ENCODE data around the gene ATAT1.
A peak's percentile ranks its signal among the peaks of the same experiment; 100 is the strongest.

The ATAT1 gene

DNA sequence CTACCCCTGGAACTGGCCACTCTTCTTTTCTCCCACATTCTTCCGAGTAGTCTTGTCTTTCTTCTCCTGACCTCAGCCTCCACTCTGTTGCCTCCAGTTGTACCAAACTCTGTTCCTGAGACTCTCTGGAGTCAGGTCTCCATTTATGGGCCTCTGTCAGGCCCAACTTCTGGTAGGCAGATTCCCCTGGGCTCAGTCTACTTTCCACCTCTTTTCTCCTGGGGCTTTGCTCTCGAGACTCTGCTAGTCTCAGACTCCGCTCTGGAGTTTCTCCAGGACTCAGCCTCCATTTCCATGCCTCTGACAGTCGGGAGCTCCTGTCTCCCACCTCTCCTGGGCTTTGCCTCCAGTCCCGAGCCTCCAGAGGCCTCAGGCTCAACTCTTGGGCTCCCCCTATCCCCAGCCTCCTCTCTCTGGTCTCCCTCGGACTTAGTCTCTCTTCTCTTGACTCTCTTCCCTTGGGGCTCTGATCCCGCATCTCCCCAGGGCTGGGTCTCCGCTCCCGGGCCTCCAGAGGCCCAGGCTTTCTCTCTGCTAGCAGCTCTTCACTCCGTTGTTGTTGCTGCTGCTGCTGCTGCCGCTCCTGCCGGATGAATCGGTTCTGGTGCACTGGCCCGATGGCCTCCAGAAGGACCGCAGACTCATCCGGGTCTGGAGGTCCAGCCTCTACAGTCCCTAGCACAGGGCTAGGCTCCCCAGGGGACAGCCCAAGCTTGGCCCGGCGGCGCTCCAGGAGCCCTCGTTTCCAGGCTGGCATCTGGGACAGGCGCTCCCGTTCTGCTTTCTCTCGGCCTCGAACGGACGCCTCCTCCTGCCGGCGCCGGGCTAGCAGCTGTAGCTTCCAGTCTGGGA lies 58.7 kb downstream of the ATAT1 start:
- DNase-seq: no peak

DNA sequence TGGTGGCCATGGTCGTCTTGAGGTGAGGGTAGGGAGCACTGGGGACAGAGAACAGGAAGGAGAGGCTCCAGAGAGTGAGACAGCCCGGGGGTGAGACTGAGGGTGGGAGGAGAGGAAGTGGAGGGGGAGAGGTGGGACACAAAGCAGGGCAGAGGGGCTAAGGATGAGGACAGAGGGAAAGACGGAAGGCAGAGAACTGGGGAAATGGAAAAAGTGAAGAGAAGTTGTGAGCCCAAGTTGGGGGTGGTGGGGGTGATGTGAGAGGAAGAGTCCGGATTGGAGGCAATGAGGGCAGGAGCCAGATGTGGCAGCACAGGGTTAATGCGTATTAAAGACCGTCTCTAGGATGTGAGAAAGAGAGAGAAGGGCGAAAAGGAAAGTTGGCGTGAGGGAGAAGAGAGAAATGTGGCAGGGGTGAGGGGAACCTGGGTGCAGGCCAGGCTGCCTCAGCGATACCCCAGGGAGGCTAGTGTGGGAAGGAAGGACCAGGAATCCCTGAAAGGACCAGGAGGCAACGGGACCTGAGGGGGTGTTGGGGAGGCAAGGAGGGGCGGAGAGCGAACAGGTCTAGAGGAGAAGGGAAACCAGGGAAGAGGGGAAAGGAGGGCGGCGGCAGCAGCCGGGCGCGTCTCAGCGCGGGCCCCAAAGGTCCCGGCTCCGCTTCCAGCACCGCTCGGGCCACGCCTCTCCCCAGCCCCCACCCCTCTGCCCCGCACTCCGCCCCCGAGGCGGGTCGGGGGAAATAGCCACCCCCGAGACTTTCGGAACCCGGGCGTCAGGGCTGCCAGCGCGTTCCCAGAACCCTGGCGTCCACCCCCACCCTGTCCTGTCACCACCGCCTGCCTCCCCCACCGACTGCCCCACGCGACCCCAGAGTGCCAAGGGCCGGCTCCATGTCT lies 59.6 kb downstream of the ATAT1 start, which contains the start of gene PPP1R18:
PPP1R18 (minus strand) TSS at position 637 of the 899 bp plus-strand sequence; CDS start at position 10, 627 bp downstream.
- peak; percentile 41 for DNase-seq

DNA sequence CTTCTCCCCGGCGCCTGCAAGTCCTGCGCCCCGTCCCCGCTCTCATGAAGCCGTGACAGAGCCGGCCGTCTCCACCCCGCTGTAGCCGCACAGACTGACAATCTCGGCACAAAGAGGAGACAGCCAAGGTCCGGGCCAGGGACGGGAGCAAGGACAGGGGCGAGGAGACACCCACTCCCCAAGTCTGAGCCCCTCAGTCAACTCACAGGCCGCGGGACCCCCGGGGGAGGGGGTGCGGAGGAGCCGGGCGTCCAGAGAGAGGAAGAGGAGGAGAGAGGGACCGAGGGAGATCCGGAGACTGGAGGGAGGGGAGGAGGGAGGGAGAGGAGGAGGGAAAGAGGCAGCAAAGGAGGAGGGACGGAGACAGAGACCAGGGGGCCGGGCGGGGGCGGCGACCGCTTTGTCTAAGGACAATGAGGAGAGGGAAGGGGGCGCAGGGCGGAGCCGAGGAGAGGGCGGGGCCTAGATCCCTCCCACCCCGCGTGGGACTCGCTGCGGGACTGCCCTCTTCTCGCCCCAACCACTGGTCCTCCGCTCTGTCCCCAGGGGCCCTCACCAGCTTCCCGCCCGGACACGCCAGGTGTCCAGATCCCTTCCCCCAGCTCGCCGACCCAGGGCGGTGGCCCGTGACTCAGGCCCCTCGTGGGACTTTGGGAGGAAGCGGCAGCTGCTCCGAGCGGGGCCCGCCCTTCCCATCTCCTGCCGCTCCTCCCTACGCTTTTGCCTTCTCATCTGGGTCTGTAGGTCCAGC lies 60.4 kb downstream of the ATAT1 start:
- DNase-seq: peak; percentile 83

DNA sequence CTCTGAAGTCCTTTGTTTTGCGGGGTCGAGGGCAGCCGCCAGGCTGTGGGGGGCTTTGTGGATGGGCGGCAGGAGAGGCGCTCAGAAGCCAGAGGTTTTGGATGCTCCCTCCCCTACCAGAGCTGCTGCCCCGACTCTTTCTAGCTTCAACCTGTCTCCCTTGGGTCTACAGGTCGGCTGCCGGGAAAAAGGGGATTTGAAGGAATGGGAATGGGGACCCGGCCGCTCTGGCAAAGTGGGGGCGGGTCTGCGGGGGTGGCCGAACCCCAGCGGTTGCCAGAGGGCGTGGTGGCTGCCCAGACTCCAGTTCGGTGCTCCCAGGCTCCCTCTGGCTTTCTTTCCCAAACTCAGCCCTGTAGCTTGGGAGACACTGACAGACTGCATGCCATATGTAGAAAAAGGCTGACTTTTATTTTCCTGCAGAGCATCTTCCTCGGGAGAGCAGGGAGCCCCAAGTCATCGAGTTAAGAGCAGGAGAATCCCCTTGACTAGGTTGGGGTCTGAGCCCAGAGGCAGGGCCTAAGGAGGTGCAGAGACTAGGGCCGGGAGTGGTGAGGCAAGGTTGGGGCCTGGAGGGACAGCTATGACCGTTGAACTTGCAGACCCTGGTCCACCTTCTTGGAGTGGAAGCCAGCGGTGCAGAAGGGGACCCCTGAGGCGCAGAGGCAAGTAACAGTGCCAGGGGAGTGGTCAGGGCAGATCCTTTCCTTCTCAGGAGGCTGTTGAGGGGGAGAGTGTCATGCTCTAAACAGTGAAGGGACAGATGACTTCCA lies 61.2 kb downstream of the ATAT1 start:
- peak; percentile 28 for DNase-seq

DNA sequence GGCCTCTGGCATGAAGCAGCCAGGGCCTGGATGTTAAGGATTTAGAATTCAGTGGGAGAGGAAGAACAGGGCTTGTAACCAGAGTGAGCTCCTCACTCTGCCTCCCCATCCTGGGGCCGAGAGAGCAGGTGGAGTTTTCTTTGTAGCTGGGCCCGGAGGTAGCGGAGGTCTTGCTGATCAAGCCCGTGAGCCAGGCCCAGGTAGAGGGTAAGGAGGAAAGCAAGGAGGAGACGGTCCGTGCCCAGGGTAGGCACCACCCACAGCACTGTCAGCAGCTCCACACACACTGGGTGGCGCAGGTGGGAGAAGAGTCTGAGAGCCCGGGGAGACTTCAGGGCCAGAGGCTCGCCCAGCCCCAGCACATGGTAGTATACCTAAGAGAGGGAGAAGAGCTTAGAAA lies 61.9 kb downstream of the ATAT1 start:
- DNase-seq: no peak

DNA sequence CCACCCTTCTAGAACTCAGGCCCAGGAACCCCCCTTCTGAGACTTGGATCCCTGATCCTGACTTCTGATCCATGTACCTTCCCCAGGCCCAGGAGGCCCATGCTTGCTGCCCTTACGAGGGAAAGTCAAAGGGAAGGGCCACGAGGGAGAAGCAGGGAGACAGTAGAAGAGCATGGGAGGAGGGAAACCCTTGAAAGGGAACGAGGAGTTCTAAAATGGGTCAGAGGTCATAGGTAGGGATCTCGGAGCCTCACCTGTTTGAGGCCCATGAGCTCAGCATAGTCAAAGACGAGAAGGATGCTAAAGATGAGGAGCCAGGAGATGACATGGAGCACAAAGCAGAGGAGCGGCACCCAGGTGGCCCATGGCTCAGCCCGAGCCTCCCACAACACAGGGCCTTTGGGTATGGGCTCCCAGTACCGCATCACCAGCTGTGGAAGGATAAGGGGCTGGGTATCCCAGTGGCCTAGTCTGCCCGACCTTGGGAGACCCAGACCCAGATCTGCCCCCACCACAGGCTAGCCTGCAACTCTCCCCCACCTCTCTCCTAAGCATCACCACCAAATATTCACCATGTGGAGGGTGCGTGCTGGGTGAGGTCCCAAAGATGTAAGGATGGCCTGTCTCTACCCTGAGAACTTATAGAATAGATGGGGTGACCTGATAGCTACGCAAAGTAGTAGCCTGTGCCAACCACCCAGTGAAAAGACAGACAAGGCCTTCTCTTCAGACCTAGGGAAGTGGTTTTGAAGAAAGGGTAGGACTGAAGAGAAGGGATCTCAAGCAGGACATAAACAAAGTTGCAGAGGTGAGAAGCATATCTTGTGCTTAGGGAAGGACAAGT lies 62.6 kb downstream of the ATAT1 start:
- DNase-seq: no peak

DNA sequence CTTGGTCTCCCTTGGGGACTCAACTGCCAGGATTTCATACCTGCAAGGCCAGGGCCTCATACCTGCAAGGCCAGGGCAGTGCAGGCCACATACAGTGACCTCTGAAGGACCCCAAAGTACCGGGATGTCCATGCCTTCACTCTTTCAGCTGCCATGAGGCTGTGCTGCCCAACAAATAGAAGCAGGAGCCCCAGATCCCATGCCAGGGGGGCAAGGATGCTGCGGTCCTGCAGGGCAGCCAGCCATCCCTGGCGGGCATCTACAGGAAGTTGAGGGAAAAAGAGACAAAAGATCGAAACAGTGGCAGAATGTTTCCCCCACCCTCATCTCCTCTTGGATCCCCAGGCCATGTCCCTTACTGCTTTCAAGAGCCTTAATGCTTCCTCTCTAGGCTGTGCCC lies 63.3 kb downstream of the ATAT1 start:
- DNase-seq: no peak

DNA sequence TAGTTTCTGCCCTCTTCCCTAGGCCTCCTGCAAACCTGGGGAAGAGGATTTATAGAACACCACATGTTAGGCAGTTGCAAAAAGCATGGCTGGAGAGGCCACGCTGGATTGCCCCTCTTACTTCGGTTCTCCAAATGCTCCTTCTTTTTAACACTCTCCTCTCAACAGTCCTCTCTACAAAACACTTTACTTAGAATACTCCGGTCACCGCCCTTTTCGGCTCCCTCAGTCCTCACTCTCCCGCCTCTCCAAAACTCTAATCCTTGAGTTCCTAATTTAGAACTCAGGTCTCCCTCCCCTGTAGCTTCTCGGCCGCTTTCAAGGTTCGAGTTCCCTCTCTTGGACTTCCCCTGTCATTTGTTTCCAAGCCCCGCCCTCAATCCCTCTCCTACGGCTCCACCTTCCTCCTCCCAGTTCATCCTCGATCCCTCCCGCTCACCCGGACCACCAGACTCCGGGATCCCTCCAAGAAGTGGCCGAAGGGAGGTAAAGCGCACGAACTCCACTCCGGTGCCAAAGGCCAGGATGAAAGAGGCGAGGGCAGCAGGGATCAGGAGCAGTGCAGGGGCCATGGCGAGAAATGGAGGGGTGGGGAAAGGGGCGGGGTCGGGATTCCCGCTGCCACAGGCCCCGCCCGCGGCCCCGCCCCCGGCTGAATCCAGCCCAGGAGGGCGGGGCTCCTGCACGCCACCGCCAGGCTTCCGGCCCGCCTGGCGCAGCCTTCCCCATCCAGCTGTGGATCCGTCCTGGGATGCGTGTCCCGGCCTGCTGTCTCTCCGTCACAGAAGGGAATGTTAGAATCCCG lies 63.9 kb downstream of the ATAT1 start, which contains the start of gene NRM:
NRM (minus strand) TSS at position 582 of the 805 bp plus-strand sequence; CDS start at position 572, 10 bp downstream.
- DNase-seq: peak; percentile 88

DNA sequence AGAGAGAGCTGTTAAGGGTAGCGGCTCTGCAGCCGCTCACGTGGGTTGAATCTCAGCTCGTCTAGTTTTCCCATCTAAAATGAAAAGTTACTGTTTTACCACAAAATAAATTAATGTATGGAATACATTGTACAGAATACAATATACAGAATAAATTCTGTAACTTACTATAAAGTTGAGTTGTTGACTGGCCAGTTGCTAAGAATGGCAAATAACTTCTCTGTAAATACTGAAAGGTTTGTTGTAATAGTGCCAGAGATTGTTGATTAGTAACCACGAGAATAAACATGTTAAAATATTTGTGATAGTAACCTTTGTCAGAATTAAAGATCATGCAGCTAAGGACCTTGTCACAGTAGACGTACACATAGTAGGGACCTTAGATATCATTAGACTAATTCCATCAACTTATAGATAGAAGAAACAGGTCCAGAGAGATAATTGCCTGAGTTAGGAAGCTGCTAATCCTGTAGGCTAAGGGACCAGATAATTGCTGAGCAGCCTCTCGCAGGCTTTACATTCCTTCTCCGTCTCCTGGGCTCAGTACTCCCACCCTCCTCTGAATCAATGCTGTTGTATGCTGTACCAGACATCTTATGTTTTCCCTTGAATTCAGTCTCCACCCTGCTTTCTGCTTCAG lies 64.7 kb downstream of the ATAT1 start:
- no peak for DNase-seq
